GM21528 (cell line): ENCODE measurements around the gene ALDH5A1.
"Not testable (repeated sequence)": the region's sequence is repeated elsewhere in the genome, so short reads cannot be mapped to it uniquely, and the experiment has no call there.

Experiments
- ATAC-seq: cut with Tn5 transposase; IDR thresholded peaks from one replicate; pipeline ENCODE4 v1.9.1; 2021; ENCODE audit warnings: mild to moderate bottlenecking, moderate library complexity; ENCODE audit not compliant: unreplicated experiment, low FRiP score

ALDH5A1 gene

GRCh38 chr6:24484657-24485323 is 10.0 kb upstream of the ALDH5A1 start:
- ATAC-seq: no peak

- ATAC-seq: no peak
These were observed 8.7 kb upstream of the ALDH5A1 start for GRCh38 chr6:24486065-24486464.

GRCh38 chr6:24489470-24489869 is 5.3 kb upstream of the ALDH5A1 start, which contains the start of gene GPLD1:
Gene GPLD1 (minus strand): TSS chr6:24489578. CDS start chr6:24489511, 67 bp downstream.
- no peak for ATAC-seq

- no peak for ATAC-seq
These were observed 4.9 kb upstream of the ALDH5A1 start for GRCh38 chr6:24489881-24490280.

GRCh38 chr6:24490948-24491347 is 3.8 kb upstream of the ALDH5A1 start:
- ATAC-seq: no peak

- no peak for ATAC-seq
These were observed 2.3 kb upstream of the ALDH5A1 start for GRCh38 chr6:24492475-24492874.

GRCh38 chr6:24493945-24494820 is 586 bp upstream of the ALDH5A1 start:
- ATAC-seq: peak; percentile 14

- no peak for ATAC-seq
These were observed 2.6 kb downstream of the ALDH5A1 start for GRCh38 chr6:24497254-24497970.

GRCh38 chr6:24500683-24501082 is 5.9 kb downstream of the ALDH5A1 start:
- ATAC-seq: no peak

GRCh38 chr6:24501374-24501773 is 6.6 kb downstream of the ALDH5A1 start:
- ATAC-seq: no peak

- no peak for ATAC-seq
These were observed 7.1 kb downstream of the ALDH5A1 start for GRCh38 chr6:24501914-24502313.

- ATAC-seq: no peak
These were observed 9.5 kb downstream of the ALDH5A1 start for GRCh38 chr6:24504287-24504648.

GRCh38 chr6:24504649-24505586 is 10.1 kb downstream of the ALDH5A1 start:
- ATAC-seq: no peak

GRCh38 chr6:24506814-24507520 is 12.2 kb downstream of the ALDH5A1 start:
- ATAC-seq: no peak

- not testable (repeated sequence) for ATAC-seq
These were observed 17.2 kb downstream of the ALDH5A1 start for GRCh38 chr6:24511976-24512375.

- ATAC-seq: no peak
These were observed 18.8 kb downstream of the ALDH5A1 start for GRCh38 chr6:24513602-24514001.

- ATAC-seq: peak; percentile 82
These were observed 23.1 kb downstream of the ALDH5A1 start for GRCh38 chr6:24517659-24518543.

- ATAC-seq: peak; percentile 44
These were observed 26.3 kb downstream of the ALDH5A1 start for GRCh38 chr6:24520929-24521546.
